Fibroblast of skin of back (primary cell): ENCODE data around the gene SLC30A2.

Experiments used
- DNase-seq: peaks from one replicate; pipeline ENCODE4 v3.0.0-alpha.2; 2013

SLC30A2 gene

DNA sequence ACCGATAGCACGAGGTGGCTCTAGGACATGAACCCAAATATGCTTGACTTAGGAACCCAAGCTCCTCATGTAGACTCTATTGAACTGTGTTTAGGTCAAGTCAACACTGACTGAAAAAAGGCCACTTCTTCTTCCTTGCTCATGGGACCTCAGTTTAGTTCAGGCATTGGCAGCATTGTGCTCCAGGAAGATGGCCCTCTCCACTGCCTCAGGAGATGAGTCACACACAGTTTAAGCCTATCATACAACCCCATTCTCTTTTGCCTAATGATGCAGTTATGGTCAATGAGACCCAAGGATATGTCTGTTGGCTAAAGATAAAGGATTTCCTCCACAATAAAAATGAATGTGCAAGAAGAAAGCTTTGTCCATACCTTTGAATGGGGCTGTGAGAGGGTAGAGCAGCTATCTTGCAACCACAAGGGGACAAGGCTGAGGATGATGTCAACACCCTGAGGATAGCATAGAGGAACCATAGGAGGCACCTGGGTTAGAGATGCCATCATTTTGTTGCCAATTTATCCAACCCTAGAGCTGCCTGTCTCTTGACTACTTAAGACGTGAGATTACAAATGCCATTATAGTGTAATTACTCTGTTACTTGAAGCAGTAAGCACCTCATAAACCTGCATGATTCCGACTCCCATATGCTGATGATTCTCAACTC lies 24.5 kb upstream of the SLC30A2 start:
- DNase-seq = no peak

DNA sequence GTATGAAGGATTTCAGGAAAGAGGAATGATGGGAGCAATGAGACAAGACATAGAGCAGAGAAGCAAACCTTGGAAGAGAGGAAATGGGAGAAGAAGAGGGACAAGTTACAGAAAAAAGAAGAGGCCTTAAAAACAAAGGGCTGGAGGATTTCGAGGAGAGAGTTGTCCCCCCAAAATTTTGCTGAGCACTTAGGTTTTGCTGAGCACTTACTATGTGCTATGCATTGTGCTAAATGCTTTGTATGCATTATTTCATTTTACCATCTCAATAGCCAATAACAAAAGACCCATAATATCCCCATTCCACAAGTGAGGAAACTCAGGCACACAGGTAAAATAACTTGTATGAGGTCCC lies 24.0 kb upstream of the SLC30A2 start:
- DNase-seq = no peak

DNA sequence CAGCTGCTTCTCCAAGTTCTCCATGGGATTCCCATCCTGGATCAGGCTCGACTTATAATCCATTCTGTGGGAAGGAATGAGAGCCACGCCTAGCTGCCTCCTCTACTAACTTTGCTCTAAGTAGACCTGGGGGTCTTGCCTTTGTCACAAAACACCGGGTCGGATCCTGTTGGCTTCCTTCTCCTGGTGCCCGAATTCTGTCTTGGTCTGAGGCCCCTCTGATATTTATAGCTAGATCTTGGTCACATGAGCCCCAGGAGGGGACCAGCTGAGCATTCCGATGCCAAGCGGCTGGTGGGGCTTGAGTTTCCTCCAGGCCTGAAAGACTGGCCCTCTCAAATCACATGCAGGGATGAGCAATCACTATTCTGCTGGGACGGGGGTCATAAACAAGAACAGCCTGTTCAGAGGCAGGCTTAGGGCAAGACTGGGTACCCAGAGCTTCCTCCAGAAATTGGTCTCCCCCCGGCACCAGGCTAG lies 21.6 kb upstream of the SLC30A2 start, which contains the start of gene TRIM63:
TRIM63 (minus strand) TSS at position 199 of the 480 bp plus-strand sequence; CDS start at position 63, 136 bp downstream.
- no peak for DNase-seq

DNA sequence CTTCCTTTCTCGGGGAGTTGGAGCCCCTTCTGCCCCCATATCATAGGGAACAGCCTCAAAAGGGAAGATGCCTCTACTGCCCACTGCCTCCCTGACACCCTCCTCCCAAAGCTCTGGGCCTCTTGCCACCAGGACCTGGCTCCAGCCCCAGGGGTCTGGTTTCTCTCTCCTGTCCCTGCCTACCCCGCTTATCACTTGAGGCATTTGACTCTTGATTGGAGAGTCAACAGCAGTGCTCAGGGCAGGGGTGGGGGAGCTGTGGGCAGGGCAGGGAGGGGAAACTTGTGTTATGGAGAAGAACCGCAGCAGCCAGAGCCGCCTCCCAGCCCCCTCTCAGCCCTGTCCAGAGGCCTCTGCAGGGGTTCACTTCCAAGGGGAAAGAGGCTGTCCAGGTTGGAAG lies 20.9 kb upstream of the SLC30A2 start:
- DNase-seq = no peak

DNA sequence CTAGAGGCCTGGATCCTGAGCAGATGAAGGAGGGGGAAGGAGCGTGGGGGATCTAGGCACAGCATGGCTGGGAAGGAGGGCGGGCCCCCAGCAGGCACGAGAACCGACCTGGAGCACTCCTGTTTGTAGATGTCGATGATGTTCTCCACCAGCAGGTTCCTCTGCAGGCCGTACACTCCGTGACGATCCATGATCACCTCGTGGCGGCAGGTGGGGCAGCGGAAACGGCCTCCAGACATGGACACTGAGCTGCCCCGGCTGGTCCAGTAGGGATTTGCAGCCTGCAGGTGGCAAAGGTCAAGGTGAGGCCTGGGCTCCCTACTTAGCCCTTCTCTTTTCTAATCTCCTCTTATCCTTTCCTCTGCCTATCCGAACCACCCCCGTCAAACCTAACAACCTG lies 20.2 kb upstream of the SLC30A2 start:
- no peak for DNase-seq

DNA sequence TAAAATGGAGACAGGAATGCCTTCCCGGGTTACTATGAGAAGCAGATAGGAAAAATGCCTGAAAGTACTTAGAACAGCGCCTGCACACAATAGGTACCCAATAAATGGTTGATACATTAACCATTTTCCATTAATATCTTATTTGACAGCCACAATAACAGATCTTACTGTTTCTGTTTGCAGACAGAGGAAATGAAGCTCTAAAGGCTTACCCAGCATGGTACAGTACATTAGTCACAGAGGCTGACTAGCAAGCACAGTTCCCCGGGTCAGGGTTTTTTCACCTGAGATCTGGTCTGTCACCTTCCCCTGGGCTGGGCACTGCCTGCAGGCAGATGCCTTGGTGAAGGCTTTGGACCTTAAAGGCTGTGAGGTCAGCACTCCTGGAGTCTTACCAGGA lies 18.6 kb upstream of the SLC30A2 start:
- no peak for DNase-seq

DNA sequence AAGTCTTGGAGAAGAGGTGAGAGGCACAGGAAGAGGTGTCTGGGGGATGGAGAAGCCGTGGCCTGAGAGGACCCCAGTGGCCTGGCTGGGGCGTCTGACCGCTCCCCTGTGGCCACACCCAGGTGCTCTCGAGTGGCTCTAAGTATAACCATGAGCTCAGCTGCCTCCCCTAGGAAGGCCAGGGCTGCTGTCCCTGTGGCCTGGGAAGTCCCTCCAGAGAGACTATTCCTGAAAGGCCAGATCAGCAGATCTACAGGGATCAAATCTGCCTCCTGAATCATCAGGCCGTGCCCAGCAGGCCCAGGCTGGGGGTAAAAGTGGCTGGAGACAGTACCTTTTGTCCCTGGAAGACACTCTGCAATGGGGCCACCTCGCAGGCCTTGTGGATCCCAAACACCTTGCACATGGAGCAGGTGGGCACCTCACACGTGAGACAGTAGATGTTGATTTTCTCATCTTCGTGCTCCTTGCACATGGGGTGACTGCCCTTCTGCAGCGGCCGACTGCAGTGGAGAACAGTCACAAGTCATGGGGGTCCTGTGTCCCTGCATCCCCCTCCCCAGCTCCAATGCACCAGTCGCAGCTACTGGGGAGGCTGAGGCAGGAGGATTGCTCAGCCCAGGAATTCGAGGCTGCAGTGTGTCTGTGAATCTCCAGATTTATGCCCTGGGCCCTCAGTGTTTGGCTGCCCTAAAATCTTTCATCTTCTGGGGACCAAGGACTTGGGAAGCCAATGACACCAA lies 15.1 kb upstream of the SLC30A2 start:
- no peak for DNase-seq

DNA sequence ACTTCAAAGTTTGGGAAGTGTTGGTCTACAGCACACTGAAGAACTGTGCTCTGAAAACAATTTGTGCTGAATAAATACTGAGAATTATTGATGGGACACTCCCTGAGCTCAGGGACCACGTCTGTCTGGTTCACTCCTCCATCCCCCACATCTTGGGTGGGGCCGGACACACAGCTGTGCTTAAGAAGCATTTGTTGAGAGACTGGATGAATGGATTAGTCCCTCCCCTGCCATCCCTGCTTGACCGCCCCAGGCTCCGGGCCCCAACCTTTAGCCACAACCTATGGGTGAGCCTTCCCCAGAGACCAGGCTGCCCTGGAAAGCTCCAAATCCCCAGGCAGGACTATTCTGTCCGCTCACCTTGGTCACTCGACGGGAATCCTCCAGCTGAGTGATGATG lies 14.0 kb upstream of the SLC30A2 start:
- DNase-seq = no peak

DNA sequence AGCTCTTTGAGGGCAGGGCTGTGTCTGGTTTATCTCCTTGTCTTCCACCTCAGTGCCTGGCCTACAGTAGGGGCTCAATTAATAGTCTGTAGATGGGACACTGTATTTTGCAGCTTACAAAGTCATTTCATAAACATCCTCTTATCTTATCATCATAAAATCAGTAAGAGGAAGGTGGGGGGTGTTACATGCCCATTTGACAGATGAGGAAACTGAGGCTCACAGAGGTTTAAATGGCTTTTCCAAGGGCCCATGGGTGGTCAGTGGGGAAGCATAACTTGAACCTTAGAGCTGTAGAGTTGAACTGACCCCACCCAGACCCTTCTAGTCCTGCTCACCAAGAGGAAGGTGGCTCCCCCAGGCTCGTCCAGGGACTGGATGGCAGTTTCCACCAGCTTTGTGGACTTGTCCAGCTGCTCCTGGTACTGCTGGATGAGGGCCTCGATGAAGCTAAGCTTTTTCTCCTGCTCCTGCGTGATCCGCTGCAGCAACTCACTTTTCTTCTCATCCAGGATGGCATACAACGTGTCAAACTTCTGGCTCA lies 12.2 kb upstream of the SLC30A2 start:
- no peak for DNase-seq

DNA sequence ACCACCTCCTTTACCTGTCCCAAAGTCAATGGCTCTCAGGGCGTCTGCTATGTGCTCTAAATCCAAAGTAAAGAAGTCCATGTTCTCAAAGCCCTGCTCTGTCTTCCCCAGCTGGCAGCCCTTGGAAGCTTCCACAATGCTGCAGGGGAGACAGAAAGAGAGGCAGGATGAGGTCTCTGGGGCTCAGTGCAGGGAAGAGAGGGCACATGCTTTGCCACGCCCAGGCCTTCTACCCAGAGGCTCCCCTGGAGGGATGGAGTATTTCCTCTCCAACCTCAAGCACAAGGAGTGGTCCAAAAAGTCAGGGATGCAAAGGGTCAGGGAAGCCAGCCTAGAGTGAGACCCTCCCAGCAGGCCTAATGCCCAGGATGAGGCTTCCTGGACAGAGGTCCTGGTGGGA lies 11.3 kb upstream of the SLC30A2 start:
- DNase-seq = no peak

DNA sequence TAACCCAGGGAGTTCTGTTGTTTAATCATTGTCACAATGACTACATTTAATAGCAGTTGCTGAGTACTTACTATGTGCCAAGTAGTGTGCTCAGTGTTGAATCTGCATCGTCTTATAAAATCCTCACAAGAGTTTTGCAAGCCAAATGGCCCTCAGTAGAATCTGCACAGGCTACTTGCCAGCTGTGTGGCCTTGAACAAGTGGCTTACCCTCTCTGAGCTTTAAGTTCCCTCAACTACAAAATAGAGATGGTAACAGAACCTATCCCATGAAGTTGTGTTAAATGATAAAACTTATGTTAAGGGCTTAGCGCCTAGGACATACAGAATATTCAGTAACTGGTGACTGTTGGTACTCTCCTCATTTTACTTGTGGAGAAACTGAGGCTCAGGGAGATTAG lies 9.1 kb upstream of the SLC30A2 start:
- DNase-seq = no peak

DNA sequence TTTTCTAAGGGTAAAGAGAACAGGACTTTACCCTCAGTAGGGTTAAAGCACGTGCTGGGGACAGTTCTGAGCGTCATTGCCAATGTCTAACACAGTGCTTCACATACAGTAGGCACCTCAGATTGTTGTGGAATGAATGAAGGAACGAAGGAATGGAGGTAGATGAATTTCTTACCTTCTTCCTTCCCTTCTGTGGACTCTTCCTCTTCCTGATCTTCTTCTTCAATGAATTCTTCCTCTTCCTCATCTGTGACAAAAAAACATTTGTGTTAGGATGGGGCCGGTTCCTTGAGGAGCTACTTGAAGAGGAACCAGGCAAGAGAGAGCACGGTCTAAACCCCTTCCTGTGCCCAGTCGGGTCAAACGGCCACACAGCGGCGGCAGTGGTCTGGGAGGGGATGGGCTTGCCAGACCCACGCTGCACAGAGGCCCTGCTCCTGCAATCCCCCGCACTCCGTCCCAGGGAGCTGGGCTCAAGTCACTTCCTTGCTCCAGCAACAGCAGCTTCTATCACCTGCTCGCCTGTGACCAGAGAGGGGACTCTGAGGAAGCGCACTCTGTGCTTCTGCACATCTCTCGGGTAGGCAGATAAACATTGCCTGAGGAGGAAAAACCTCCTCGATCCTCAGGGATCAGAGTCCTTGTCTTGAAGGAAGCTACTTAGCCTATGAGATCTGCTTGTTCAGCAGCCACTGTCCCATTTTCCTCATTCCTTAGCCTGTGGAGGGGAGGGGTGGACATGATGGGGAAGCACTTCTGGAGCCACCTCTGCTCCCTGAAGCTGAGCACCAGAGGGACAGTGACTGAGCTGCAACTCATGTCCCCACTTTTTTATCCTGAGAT lies 8.0 kb upstream of the SLC30A2 start:
- no peak for DNase-seq

DNA sequence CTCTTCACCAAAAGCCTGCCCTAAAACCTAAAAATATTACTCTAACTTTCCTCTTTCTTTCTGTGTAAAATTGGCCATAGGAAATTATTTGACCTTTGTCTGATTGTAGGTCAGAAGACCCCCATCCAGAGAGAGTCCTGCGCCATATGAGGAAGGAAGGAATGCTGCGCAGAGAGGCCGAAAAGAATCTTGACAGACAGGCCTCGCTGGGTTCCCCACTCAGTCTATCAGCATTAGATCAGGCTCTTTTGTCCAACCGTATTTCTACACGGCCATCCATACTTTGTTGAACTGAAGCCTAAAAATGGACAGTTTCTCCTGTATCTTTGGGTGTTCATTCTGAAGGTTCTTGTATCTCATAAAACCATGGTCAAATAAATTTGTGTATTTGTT lies 4.3 kb upstream of the SLC30A2 start:
- no peak for DNase-seq

DNA sequence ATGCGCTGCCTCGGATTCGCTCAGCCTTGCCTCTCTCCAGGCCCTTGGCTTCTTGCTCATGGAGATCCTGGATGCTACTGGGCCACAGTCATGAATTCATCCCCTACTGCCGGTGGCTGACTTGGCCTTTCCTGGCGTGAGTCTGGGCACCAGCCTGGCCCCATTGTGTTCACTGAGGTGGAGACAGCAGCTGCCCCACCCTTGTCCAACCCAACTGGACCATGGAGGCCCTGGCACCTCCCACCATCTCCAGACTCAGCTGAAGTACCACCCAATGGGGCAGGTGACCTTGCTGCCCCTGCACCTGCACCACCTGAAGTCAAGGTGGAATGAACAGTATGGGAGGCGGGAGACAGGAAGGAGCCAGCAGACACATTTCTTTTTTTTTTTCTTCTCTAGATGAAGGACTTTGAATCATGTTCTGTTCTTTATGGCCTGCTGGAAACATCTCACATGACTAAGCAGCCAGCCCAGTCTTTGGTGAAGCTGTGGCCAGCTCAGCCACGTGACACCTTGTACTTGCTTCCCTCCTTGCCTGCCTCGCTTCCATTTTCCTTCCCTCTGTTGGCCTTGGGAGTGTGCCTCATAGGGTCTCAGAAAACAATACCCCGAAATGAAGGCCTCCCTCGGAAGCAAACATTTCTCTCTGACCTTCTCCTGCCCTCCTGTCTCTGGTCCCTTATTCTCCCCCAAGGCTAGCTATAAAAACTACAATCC lies 3.8 kb upstream of the SLC30A2 start:
- no peak for DNase-seq

DNA sequence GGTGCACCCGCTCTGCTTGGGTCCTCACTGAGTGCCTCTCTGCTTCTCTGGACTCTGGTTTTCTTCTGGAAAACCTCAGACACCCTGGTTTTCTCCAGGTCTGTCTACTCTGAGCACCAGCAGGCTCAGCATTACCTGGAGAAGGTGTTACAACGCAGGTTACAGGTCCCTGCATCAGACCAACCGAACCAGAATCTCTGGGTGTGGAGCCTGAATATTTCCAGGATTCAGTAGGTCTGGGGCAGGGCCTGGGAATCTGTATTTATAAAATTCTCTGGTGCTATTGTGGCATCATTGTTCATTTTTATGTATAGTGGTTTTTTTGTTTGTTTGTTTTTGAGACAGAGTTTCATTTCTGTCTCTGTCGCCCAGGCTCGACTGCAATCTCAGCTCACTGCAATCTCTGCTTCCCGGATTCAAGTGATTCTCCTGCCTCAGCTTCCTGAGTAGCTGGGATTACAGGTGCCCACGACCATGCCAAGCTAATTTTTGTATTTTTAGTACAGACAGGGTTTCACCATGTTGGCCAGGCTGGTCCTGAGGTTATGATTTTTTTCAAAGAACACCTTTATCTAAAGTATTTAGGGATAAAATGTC lies 1.5 kb upstream of the SLC30A2 start:
- no peak for DNase-seq

DNA sequence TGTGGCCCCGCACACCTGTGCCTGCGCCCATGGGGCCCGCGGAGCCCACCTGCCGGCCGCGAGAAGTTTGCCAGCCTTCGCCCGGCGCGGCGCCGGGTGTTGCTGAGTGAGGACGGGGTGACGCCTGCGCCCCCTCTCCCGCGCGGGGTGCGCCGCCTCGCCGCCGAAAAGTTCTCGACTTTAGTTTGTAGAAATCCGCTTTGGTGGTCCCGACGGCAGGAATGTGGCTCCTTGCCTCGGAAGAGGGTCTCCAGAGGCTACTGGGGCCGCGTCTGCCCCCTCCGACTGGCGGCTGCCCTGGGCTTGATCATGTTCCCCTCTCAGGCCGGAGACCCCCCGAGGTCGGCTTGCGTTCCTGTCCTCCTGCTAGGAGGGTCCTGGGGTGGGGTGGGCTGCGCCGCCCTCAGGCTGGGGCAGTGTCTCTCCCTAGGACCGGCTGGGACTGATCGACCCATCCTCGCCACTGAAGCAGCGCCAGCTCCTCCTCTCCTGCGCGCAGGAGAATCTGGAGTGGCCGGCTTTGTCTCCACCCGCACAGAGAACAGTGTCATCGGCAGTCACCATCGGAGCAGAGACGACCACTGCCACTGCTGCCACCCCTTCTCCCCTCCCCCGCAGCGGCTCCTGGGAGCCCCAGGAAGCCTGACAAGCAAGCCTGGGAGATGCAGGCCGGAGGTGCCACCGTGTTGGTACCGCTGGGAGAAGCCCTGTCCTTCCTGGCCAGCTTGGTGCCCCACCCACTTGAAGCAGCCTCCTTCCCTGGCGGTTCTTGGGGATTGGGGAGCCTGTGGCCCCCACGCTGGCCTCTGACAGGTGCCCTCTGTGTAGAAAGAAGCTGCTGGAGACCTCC lies 553 bp upstream of the SLC30A2 start:
- DNase-seq = no peak

DNA sequence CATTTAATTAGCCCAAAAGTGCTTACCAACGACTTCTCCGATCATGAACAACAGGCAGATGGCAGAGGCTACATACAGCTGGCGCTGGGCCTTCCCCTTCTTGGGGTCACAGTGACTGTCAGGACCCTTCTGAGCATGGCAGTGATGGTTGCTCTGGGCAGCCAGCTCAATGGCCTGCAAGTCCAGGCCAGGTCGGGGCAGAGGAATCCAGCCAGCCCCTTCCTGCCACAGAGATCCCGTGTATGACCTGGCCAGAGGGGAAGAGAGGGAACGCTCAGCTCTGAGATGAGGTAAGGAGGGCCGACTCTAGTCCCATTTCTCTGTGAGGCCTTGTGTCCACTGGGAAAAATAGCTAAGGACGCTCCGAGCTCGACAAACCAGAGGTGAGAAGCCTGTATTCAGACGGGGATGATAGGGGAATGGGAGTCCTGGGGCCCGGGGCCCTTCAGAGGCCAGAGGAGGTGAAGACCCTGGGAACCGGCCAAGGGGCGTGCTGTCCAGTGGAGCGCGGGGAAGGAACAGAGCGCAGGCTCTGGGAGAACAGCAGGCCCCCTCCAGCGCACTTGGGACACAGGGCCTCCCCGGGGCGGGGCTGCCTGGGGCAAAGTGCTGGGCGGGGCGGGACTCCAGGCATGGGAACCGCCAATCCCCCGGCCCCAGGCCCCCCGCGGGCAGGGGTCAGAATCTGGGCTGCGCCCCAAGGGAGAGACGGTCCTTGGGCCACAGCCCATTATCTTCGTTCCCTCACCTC lies 772 bp downstream of the SLC30A2 start:
- no peak for DNase-seq

DNA sequence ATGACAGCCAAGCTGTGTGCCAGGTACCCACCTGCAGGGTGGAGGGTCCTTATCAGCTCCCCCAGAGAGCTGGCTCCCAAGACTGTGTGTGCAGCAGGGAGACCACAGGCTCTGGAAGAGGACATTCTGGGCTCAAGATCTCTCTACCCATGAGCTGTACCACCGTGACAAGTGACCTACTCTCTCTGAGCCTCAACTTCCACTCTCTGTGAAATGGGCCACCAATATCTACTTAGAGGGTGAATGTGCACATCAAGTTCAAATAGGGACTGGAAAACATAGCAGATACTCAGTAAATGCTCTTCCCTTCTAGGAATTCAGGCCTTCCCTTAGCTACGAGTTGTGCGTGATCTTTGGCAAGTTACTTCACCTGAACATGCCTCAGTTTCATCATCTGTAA lies 1.5 kb downstream of the SLC30A2 start:
- DNase-seq = no peak

DNA sequence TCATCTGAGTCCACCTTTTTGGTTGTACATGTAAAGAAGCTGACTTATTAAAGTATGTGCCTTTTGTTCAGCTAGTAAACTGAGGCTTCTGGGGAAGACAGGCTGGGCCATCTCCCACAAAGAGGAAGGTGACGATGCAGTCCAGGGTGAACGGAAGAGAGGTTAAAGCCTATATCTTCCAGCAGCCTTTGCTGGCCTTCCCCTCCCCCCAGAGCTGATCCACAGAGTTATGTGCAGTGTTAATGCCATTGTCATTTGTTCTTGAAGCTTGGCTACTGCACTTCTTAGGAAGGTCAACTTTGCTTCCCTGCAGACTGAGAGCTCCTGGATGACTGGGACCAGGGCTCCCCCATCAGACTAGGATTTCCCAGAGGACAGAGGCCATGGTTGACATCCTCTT lies 2.2 kb downstream of the SLC30A2 start:
- no peak for DNase-seq

DNA sequence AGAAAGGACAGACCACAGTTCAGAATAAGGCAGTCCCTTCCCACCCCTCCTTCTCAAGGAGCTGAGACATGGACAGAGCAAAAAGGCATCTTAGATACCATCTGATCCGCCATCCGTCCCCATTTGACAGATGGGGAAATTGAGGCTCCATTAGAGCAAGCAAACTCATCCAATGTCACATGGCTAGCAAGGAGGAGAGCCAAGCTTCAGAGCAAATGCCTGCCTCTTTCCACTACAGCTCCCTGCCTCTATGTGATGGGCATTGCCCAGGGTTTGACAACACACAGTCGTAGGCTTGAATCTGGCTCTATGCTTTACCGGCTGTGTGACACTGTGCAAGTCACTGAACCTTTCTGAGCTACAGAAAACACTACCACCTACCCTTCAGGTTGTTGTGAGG lies 3.9 kb downstream of the SLC30A2 start:
- no peak for DNase-seq
